Myocyte (in vitro differentiated cells): ENCODE results near the gene AARS2. TPM values are rescaled to one million over a fixed set of nuclear protein-coding genes. Genes with fewer than 3 reads are reported as not detected.

Experiments
- DNase-seq: peaks from one replicate; pipeline ENCODE4 v3.0.0-alpha.2; 2012; ENCODE audit warnings: low read depth
- total RNA-seq: library from RNA; depleted of rRNA; stranded (reverse); fragments of >200 nt; gene quantifications from 2 replicates; pipeline ENCODE4 v1.2.3, GENCODE V29; 2014

AARS2 gene
- total RNA-seq, 1 donor from 2014 or later, result 6.1 TPM

GRCh38 chr6:44263354-44264100 lies 49.6 kb downstream of the AARS2 start:
- no peak for DNase-seq

- DNase-seq, result no peak
Observed at GRCh38 chr6:44262467-44263353, 50.4 kb downstream of the AARS2 start.

GRCh38 chr6:44261581-44261980 lies 51.6 kb downstream of the AARS2 start:
- DNase-seq, result no peak

GRCh38 chr6:44260451-44261297 lies 52.5 kb downstream of the AARS2 start:
- no peak for DNase-seq

GRCh38 chr6:44260011-44260410 lies 53.1 kb downstream of the AARS2 start:
- no peak for DNase-seq

- no peak for DNase-seq
Observed at GRCh38 chr6:44258921-44259320, 54.2 kb downstream of the AARS2 start.

- no peak for DNase-seq
Observed at GRCh38 chr6:44258325-44258863, 54.8 kb downstream of the AARS2 start.

- no peak for DNase-seq
Observed at GRCh38 chr6:44257753-44258324, 55.3 kb downstream of the AARS2 start.

- DNase-seq, result peak; percentile 72
Observed at GRCh38 chr6:44257025-44257752, 56.0 kb downstream of the AARS2 start, which contains the start of gene SLC35B2. SLC35B2 (minus strand) TSS chr6:44257528; CDS start chr6:44257410, 118 bp downstream.

GRCh38 chr6:44256775-44257024 lies 56.4 kb downstream of the AARS2 start:
- no peak for DNase-seq

GRCh38 chr6:44255871-44256774 lies 57.0 kb downstream of the AARS2 start:
- no peak for DNase-seq

- no peak for DNase-seq
Observed at GRCh38 chr6:44255105-44255808, 57.9 kb downstream of the AARS2 start.

- DNase-seq, result no peak
Observed at GRCh38 chr6:44254191-44255104, 58.7 kb downstream of the AARS2 start.

- DNase-seq, result peak; percentile 49
Observed at GRCh38 chr6:44253307-44254101, 59.6 kb downstream of the AARS2 start.

- no peak for DNase-seq
Observed at GRCh38 chr6:44251576-44252524, 61.3 kb downstream of the AARS2 start.
